GM19193 (cell line): ENCODE results near the gene CWF19L2.

ENCODE experiments used
- POLR2A ChIP-seq: IDR thresholded peaks from 4 replicates; pipeline ENCODE4 v1.6.1; 2011; ENCODE audit not compliant: insufficient read depth, insufficient read length; ENCODE audit errors: extremely low read depth

CWF19L2 gene

GRCh38 chr11:107457558-107458271 lies at the start of gene CWF19L2:
CWF19L2 (minus strand) TSS chr11:107457825; CDS start chr11:107457816, 9 bp downstream.
- TF ChIP-seq POLR2A: peak; percentile 85

DNA sequence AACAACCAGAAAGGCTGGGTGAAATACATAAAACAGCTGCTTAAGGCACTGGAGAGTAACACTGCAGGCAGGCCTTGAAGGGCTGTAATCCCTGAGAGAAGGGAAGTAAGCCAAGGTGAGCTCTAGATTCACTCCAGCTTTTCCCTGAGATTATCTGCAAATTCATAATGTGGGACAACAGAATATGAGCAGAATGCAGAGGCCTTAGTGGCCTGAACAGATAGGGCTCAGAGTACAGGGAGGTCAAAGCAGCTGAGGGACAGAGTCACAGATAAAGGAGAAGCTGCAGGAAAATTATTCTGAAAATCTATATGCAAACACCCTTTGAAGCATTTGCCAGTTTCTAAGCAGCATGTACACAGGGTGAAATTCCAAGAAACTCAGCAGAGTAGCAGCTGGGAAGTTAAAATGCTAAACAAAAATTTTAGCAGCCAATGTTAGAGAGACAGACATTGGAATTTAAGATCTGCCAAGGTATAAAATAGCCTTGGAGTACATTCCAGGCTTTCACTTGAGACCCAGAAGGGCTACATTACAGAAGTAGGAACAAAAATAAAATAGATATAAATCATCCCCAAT lies 48.1 kb upstream of the CWF19L2 start:
- TF ChIP-seq POLR2A: no peak

GRCh38 chr11:107504981-107505380 lies 47.4 kb upstream of the CWF19L2 start:
- no peak for TF ChIP-seq POLR2A

- no peak for TF ChIP-seq POLR2A
These were observed 44.1 kb upstream of the CWF19L2 start for GRCh38 chr11:107501713-107502112.

- no peak for TF ChIP-seq POLR2A
These were observed 38.4 kb upstream of the CWF19L2 start for GRCh38 chr11:107496011-107496410.

GRCh38 chr11:107494055-107494454 lies 36.4 kb upstream of the CWF19L2 start:
- no peak for TF ChIP-seq POLR2A

DNA sequence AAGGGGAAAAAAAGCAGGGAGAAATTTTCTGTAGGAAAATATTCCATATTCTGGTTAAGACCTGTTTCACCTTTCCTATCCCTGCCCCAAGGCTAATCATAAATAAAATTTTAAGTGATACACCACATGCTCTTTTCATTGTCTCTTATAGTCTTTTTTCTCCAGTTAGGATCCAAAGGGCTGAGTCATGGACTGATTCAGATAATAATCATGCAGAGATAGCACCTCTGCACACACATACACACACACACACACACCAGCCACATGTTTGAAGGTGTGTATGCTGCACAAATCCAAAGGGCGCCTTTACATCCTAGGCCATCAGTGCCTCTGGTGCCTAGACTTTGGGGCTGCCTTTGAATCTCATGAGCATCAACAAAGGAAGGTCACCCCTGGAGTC lies 35.5 kb upstream of the CWF19L2 start:
- TF ChIP-seq POLR2A: no peak

DNA sequence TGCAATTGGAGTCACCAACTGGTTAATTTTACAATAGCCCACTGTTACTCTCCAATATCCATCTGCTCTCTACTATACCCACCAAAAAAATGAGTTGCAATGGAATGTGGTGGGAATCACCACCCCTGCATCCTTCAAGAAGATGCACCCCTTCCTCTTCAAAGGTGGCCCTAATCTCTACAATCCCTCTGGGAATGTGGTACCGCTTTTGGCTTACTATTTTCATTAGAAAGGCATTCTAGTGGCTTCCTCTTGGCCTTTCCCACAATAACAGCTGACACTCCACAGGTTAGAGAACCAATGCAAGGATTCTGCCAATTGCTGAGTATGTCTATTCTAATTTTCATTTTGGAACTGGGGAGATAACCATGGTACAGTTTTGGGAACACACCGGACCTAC lies 33.2 kb upstream of the CWF19L2 start:
- no peak for TF ChIP-seq POLR2A

DNA sequence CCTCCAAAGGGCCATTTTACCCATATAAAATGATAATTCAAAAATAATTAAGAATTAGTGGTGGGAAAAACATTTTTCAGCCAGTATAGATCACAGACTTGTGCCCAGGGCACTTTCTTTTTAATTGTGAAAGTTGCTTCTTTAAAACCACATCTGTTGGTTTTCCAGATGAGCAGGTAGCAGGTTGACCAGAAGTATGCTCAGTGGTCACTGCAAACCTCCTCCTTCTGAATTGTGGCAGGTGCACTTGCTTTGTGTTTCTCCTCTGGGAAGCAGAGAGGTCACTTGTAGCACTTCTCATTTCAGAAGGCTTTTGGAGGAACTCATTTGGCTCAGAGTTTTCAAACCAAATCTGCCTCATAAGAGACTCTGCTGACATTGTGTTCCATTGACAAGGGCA lies 24.6 kb upstream of the CWF19L2 start:
- TF ChIP-seq POLR2A: no peak

DNA sequence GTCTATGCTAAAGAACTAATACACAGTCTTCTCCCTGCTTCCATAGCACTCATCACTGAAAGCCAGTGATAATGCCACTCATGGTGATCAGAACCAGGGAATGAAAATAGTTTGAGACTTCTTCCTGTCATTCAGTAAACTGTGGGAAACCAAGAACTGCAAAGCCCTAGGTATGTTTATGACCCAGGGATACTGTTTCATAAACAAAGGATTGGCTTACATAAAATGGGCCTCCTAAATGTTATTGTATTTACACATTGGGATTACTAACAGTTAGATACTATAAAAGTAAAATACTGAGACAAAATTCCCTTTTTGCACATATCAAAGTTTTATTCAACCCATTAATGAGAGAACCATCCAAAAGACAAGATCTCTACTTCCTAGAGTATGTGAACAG lies 21.3 kb upstream of the CWF19L2 start:
- TF ChIP-seq POLR2A: no peak

DNA sequence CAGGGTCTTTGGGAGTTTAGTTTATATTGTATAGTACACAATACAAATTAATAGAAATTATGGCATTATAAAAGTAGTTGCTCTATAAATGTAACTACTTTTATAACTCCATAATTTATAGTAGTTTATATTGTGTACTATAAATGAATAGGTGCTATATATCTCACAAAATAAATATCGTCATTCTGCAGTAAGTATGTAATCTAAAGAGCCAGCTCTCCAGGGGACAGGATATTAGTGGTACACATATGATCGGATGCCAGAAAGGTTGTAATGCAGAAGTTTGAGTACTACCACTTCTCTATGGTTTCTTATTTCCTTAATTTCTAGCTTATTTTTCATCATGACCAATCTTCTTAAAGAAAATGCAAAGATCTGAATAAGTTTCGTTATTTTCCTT lies 20.2 kb upstream of the CWF19L2 start:
- TF ChIP-seq POLR2A: no peak

GRCh38 chr11:107473792-107474191 lies 16.2 kb upstream of the CWF19L2 start:
- no peak for TF ChIP-seq POLR2A

DNA sequence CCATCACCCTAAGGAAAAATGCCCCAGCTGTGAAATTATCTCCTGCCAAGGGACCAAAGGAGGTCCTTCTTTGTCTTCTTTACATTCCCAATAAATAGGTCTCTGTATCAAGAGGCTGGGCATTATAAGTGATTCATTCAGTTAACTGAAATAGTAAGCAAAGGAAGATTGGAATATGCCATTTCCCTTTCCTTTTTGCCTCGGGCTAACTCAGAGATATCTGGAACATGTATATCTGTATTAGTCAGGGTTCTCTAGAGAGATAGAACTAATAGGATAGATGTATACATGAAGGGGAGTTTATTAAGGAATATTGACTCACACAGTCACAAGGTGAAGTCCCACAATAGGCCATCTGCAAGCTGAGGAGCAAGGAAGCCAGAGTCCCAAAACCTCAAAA lies 15.3 kb upstream of the CWF19L2 start:
- TF ChIP-seq POLR2A: no peak

DNA sequence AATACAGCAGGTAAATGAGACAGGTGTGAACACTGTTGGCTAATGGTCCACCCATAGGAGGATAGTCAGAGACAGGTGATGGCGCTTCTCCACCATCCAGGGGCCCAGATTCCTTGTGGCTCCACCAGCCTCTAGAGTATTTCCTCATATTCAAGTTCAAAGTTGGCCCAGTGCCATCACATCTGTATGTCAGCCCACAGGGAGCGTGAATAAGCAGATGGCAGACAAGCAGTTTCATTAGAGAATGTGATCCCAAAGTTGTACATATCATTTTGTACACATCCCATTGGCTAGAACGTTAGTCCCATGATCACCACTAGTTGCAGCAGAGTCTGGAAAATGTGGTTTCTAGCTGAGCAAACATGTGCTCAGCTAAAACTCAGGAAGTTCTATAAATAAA lies 11.0 kb upstream of the CWF19L2 start:
- TF ChIP-seq POLR2A: no peak

DNA sequence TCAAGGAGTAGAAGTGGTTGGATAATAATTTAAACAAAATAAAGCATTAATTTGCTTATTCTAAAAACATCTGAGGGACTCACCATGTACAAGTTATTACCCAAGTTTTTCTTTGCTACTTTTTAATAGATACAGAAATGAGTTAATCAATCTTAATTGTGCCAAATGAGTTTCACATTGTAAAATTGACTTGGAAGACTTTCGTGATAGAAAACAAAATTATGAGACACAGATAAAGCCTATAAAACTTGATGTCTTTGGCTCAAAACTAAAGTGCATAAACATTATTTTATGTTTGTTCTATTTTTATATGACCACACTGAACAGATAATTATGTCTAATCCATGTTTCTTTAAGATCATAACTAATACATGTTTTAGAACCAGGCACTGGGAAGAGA lies 10.1 kb upstream of the CWF19L2 start:
- no peak for TF ChIP-seq POLR2A

GRCh38 chr11:107457205-107457557 lies 444 bp downstream of the CWF19L2 start:
- no peak for TF ChIP-seq POLR2A
